CD4-positive, alpha-beta T cell (primary cell): Measurements from ENCODE around the gene PINLYP. TPM values are rescaled to one million over a fixed set of nuclear protein-coding genes. Genes with fewer than 3 reads are reported as not detected.

Source experiments
- ATAC-seq: fragments of 200-7000 bp; cut with Tn5 transposase; one replicate; pipeline ENCODE4 v1.10.0; 2022; ENCODE audit warnings: mild to moderate bottlenecking; ENCODE audit not compliant: poor library complexity
- CTCF ChIA-PET: fragments of 350-600 bp; sonication (Branson Sonifier 250); formaldehyde crosslinking; loops from one replicate; lab custom pipeline; 2021; ENCODE audit warnings: antibody characterized with exemption, inconsistent platforms; lab: Charles Lee
- POLR2A ChIA-PET: fragments of 350-600 bp; sonication (Branson Sonifier 250); formaldehyde crosslinking; loops from one replicate; lab custom pipeline; 2021; ENCODE audit warnings: antibody characterized with exemption, inconsistent platforms; lab: Charles Lee
- DNase-seq, 14 experiments: peaks; one replicate each; pipeline ENCODE4 v3.0.0-alpha.2; 2013 to 2020; ENCODE audit warnings: mixed read lengths in 2 of 14
- H3K27ac ChIP-seq, 2 donors: one replicate each; pipeline versions ENCODE4 v1.5.1 to v1.7.0; 2013; ENCODE audit warnings: low read length in 2 of 2, low read depth in 1 of 2, mild to moderate bottlenecking in 1 of 2
- H3K27me3 ChIP-seq, 2 experiments: 1 replicate in 1 of 2; 2 replicates in 1 of 2; pipeline versions ENCODE4 v1.6.1 to v1.7.0; 2013; ENCODE audit warnings: low read length in 2 of 2, control low read depth in 1 of 2, mild to moderate bottlenecking in 1 of 2, moderate library complexity in 1 of 2; ENCODE audit not compliant: insufficient read depth in 2 of 2, control insufficient read depth in 1 of 2
- H3K36me3 ChIP-seq: one replicate; pipeline ENCODE4 v1.6.1; 2013; ENCODE audit warnings: low read length, control low read depth; ENCODE audit not compliant: insufficient read depth
- H3K4me1 ChIP-seq: one replicate; pipeline ENCODE4 v1.6.1; 2013; ENCODE audit warnings: low read length, control low read depth; ENCODE audit not compliant: insufficient read depth
- H3K4me3 ChIP-seq: one replicate; pipeline ENCODE4 v1.5.1; 2013; ENCODE audit warnings: mild to moderate bottlenecking, low read length, moderate library complexity
- H3K9me3 ChIP-seq, 2 experiments: 1 replicate in 1 of 2; 2 replicates in 1 of 2; pipeline versions ENCODE4 v1.6.1 to v1.7.0; 2013; ENCODE audit warnings: low read length in 2 of 2, mild to moderate bottlenecking in 2 of 2, control low read depth in 1 of 2, moderate library complexity in 1 of 2; ENCODE audit not compliant: control insufficient read depth in 1 of 2, insufficient read depth in 1 of 2
- H3K27ac Mint-ChIP-seq: one replicate; pipeline ENCODE4 v1.8.0; 2020; ENCODE audit warnings: mixed read lengths
- H3K27me3 Mint-ChIP-seq: one replicate; pipeline ENCODE4 v1.8.0; 2021; ENCODE audit warnings: mixed read lengths
- H3K36me3 Mint-ChIP-seq: one replicate; pipeline ENCODE4 v1.8.0; 2021; ENCODE audit warnings: low read depth, mixed read lengths
- H3K4me1 Mint-ChIP-seq: one replicate; pipeline ENCODE4 v1.8.0; 2021; ENCODE audit warnings: low read depth, mixed read lengths
- H3K4me3 Mint-ChIP-seq: one replicate; pipeline ENCODE4 v1.8.0; 2020; ENCODE audit warnings: mild to moderate bottlenecking, mixed read lengths
- H3K9me3 Mint-ChIP-seq: one replicate; pipeline ENCODE4 v1.8.0; 2020; ENCODE audit warnings: mixed read lengths
- intact Hi-C, 2 experiments: fragments of 100-400 bp; cut with DNase I in 1 of 2; cut with micrococcal nuclease in 1 of 2; formaldehyde crosslinking; loops; one replicate each; pipeline versions ENCODE4 v1.15.1 to v1.9.0; 2023 to 2025; cut with DNase I, micrococcal nuclease
- total RNA-seq, 174 experiments: library from RNA in 2 of 174; stranded (reverse) in 2 of 174; gene quantifications; one replicate each; pipeline ENCODE4 v1.2.3 and lab custom pipeline; 2021 to 2026
- TF ChIP-seq, protein P1 (sequence below): fragments of 200-600 bp; IDR thresholded peaks from one replicate; pipeline ENCODE4 v1.8.0; 2022; ENCODE audit warnings: antibody characterized with exemption, mild to moderate bottlenecking

The PINLYP gene
- total RNA-seq, 2 experiments from 2014 or later, result not detected

DNA sequence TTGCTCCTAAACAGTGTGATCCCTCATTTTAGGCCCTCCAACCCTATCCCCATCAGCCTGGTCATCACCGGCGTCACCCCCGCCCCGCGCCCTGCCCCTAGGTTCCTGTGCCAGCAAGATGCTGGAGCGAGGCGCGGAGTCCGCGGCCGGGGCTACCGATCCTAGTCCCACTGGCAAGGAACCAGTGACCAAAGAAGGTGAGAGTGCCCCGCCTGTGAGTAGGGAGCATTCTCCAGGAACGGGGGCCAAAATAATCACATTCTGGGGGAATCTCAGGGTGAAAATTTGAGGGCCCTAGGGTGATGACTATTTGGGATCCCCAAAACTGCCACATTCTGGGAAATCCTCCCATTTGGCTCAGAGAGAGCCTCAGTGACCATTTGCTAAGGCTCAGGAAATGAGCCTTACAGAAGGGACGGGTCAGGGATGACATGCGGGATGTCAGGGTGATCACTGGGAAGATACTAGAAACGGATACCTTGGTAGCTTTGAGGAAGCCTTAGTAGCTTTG, 41.2 kb upstream of the PINLYP start:
- ChIA-PET CTCF (interaction anchor here (0.9 to 2.1 kb wide), 6 partner anchors 9 to 102 kb away, joined by 3 to 8 read pairs (median 6); no protein-coding TSS in a partner anchor), POLR2A (interaction anchor here (0.5 to 4.9 kb wide), 10 partner anchors 9 to 134 kb away, joined by 3 to 44 read pairs (median 15); partner anchors contain the start of genes IRGQ, LYPD3 and ZNF576)
- TF ChIP-seq, protein P1, sequence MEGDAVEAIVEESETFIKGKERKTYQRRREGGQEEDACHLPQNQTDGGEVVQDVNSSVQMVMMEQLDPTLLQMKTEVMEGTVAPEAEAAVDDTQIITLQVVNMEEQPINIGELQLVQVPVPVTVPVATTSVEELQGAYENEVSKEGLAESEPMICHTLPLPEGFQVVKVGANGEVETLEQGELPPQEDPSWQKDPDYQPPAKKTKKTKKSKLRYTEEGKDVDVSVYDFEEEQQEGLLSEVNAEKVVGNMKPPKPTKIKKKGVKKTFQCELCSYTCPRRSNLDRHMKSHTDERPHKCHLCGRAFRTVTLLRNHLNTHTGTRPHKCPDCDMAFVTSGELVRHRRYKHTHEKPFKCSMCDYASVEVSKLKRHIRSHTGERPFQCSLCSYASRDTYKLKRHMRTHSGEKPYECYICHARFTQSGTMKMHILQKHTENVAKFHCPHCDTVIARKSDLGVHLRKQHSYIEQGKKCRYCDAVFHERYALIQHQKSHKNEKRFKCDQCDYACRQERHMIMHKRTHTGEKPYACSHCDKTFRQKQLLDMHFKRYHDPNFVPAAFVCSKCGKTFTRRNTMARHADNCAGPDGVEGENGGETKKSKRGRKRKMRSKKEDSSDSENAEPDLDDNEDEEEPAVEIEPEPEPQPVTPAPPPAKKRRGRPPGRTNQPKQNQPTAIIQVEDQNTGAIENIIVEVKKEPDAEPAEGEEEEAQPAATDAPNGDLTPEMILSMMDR, result no peak
- Mint-ChIP-seq H3K9me3 (peaks cover 3% of the 10 kb centered on the region), H3K36me3 (peaks cover 26% of the 10 kb centered on the region), H3K4me1 (peaks cover 21% of the 10 kb centered on the region), H3K4me3 (peak overlapping the region; percentile 96), H3K27ac (peak overlapping the region; percentile 92), H3K27me3 (no peaks in the 10 kb centered on the region)
- peaks cover 21% of the 10 kb centered on the region for H3K4me1 ChIP-seq
- intact Hi-C loops, result loop anchor here in 1 of 2 experiments (10.0 kb wide), 1 partner anchor 220 kb away; the partner anchor contains the start of gene SMG9
- no peak for ATAC-seq
- peak overlapping the region; percentile 77 for H3K4me3 ChIP-seq
- H3K9me3 ChIP-seq, result peaks cover 0 to 7% of the 10 kb centered on the region in 2 experiments
- H3K27me3 ChIP-seq, result no peaks in the 10 kb centered on the region
- DNase-seq, result peak in 1 of 14 experiments; percentile 32
- peak overlapping the region; percentile 53 to 61 for H3K27ac ChIP-seq
- peaks cover 11% of the 10 kb centered on the region for H3K36me3 ChIP-seq

DNA sequence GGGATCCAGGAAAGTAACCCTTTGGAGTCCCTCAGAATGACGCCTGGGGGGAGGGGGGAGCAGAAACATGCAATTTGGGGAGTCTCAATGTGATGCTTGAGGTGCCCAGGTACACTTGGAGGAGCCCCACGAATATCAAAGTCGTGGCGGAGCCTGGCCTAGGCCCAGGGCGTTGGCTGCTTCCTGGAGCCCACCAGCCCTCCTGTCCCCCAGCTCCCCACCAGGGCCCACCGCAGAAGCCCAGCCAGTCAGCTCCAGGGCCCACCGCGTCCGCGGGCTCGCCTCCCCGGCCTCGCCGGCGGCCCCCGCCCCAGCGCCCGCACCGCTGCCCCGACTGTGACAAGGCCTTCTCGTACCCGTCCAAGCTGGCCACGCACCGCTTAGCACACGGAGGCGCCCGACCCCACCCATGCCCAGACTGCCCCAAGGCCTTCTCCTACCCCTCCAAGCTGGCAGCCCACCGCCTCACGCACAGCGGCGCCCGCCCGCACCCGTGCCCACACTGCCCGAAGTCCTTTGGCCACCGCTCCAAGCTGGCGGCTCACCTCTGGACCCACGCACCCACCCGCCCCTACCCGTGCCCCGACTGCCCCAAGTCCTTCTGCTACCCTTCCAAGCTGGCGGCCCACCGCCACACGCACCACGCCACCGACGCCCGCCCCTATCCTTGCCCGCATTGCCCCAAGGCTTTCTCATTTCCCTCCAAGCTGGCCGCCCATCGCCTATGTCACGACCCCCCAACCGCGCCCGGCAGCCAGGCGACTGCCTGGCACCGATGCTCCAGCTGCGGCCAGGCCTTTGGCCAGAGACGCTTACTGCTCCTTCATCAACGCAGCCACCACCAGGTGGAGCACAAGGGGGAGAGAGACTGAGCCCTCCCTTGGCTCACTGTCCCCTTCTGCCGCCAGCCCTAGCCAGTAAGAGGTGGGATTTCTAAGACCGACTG, 40.5 kb upstream of the PINLYP start:
- H3K4me3 ChIP-seq, result no peak overlapping the region
- no peaks in the 10 kb centered on the region for H3K27me3 ChIP-seq
- peaks cover 16% of the 10 kb centered on the region for H3K36me3 ChIP-seq
- ChIA-PET POLR2A (interaction anchor here (0.5 to 4.9 kb wide), 7 partner anchors 9 to 71 kb away, joined by 3 to 44 read pairs (median 7); partner anchors contain the start of genes IRGQ, LYPD3 and ZNF576), CTCF (interaction anchor here (1.1 to 1.5 kb wide), 2 partner anchors 10 to 20 kb away, joined by 3 to 10 read pairs (median 5); no protein-coding TSS in a partner anchor)
- peak overlapping the region; percentile 84 for H3K4me3 Mint-ChIP-seq
- peaks cover 0 to 7% of the 10 kb centered on the region in 2 experiments for H3K9me3 ChIP-seq
- peak overlapping the region; percentile 92 for H3K27ac Mint-ChIP-seq
- peaks cover 34% of the 10 kb centered on the region for H3K36me3 Mint-ChIP-seq
- H3K27ac ChIP-seq, result peak overlapping the region; percentile 53 to 61
- H3K27me3 Mint-ChIP-seq, result no peaks in the 10 kb centered on the region
- no peak for ATAC-seq
- H3K4me1 ChIP-seq, result peaks cover 21% of the 10 kb centered on the region
- H3K9me3 Mint-ChIP-seq, result peaks cover 4% of the 10 kb centered on the region
- DNase-seq, result peak in 7 of 14 experiments; percentile 16 to 60 (median 41)
- intact Hi-C loops, result loop anchor here in 1 of 2 experiments (5.0 to 10.0 kb wide), 2 partner anchors 57 to 220 kb away; partner anchors contain the start of gene SMG9
- TF ChIP-seq, protein P1, result peak; percentile 32
- H3K4me1 Mint-ChIP-seq, result peaks cover 21% of the 10 kb centered on the region

DNA sequence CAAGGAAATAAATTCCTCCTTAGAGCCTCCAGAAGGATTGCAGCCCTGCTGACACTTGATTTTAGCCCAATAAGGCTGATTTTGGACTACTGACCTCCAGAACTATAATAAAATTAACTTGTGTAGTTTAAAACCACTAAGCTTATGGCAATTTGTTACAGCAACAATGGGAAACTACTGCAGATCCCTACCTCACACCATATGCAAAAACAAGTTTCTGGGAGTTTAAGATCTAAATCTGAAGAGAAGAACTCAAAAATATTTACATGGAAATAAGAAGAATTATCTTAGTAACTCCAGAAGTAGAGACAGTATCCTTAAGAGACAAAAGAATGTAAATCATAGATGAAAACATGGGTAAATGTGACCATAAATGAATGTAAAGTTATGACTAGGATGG, 36.7 kb upstream of the PINLYP start:
- TF ChIP-seq, protein P1, result no peak
- Histone ChIP-seq H3K9me3 (peaks cover 0 to 7% of the 10 kb centered on the region in 2 experiments), H3K27me3 (no peaks in the 10 kb centered on the region), H3K27ac (no peak overlapping the region), H3K4me3 (no peak overlapping the region), H3K4me1 (peaks cover 5% of the 10 kb centered on the region), H3K36me3 (peaks cover 50% of the 10 kb centered on the region)
- POLR2A ChIA-PET, result no interaction called here
- Mint-ChIP-seq H3K27me3 (no peaks in the 10 kb centered on the region), H3K36me3 (peaks cover 64% of the 10 kb centered on the region), H3K4me3 (no peak overlapping the region), H3K4me1 (peaks cover 7% of the 10 kb centered on the region), H3K27ac (no peak overlapping the region), H3K9me3 (peaks cover 4% of the 10 kb centered on the region)
- CTCF ChIA-PET, result no interaction called here
- intact Hi-C loops, result loop anchor here in 1 of 2 experiments (5.0 to 10.0 kb wide), 2 partner anchors 53 to 216 kb away; partner anchors contain the start of gene SMG9
- DNase-seq (no peak), ATAC-seq (no peak)
